Ureter (tissue), 1 donor: ENCODE measurements around the gene HOXA1. TPM values are rescaled to one million over a fixed set of nuclear protein-coding genes. Genes with fewer than 3 reads are reported as not detected.

ENCODE experiments used
- DNase-seq: peaks from one replicate; pipeline ENCODE4 v3.0.0-alpha.2; 2020; ENCODE audit warnings: low spot score
- total RNA-seq: library from RNA; stranded (reverse); gene quantifications from one replicate; pipeline ENCODE4 v1.2.4, GENCODE V29; 2023
- donor health status: DM: yes; HTN: yes; CAD: no.

The HOXA1 gene
- total RNA-seq, 1 donor from 2014 or later = 18.8 TPM

- DNase-seq = no peak
Measured at GRCh38 chr7:27131390-27131819, 35.6 kb upstream of the HOXA1 start.

GRCh38 chr7:27130540-27131389, 35.0 kb upstream of the HOXA1 start, which contains the start of gene HOXA4:
Gene HOXA4 (minus strand): TSS chr7:27130757. CDS start chr7:27130733, 24 bp downstream.
- peak; percentile 95 for DNase-seq

- DNase-seq = peak; percentile 55
Measured at GRCh38 chr7:27129729-27130539, 34.1 kb upstream of the HOXA1 start.

- DNase-seq = peak; percentile 42
Measured at GRCh38 chr7:27128776-27129728, 33.3 kb upstream of the HOXA1 start.

DNA sequence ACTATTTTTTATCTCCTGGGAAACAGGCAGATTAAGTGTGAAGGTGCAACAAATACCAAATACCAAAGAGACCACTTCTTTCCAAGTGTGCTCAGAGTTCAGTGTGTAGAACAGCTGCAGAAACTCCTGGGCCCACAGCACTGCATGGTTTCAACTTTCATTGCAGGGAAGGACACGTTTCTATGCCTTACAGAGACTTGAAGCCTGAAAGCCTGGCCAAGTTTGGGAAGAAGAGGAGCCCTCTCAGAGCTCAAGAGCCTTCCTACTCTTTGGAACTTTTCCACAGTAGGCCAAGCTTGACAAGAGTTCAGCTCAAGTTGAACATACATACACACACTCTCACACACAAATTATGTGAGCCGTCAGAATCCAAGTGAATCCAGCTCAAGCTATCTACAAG, 32.2 kb upstream of the HOXA1 start:
- no peak for DNase-seq

DNA sequence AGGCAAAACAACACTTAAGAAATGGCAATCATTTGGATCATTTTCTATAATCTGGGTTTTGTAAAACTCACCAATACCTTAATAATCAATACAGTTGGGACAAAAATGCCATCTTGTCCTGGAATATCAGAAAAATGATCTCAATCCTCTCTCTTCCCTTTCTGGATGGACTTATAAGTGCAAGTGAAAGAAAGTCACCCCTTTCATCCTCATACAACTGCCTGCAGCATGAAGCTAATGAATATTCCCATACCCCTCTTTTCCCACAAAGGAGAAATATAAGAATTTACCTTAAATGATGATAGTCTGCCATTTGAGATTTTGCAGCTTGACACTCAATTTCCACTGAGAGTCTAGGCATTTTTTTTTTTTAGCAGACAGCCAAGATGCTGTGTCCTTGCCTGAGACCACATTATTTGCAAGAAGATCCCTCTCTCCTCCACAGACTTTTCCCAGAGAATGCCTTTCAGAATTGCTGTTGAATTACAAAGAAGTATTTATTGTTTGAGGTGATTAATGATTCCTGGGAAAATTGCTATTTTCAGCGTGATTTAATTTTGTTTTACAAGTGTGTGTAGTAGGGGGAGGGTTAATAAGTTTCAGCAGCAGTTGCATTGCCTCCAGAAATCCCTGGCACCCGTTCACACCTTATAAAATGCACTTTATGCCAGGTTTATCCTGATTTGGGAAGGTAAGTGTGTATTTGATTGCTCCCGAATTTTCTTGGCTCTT, 31.0 kb upstream of the HOXA1 start:
- DNase-seq = no peak

GRCh38 chr7:27125986-27126394, 30.2 kb upstream of the HOXA1 start:
- no peak for DNase-seq

- no peak for DNase-seq
Measured at GRCh38 chr7:27124902-27125689, 29.3 kb upstream of the HOXA1 start.

GRCh38 chr7:27124096-27124901, 28.5 kb upstream of the HOXA1 start:
- no peak for DNase-seq

DNA sequence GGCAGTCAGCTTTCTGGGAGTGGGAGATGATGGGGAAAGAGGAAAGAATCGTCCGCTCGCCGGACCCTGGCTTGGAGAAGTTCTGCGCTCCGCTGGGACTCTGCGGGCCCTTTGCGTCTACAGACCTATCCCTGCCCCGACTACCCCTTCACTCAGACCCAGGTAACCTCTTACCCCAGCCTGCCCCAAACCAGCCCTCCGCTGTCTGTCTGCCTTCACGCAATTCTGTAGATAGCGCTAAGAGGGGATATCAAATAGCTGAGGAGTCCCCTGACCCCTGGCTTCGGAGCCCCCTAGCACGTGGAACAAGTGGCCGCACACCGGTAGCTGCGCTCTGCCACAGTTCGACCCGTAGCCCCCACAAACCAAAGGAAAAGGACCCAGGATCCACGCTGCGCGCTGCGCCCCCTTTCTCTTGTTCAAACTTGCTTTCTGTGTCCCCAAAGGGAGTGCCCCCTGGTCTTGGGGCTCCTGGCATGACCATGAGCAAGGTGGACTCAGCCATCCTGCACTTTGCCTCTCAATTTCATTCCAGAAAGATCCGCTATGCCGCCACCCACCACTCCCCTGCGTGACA, 27.8 kb upstream of the HOXA1 start:
- DNase-seq = no peak

- no peak for DNase-seq
Measured at GRCh38 chr7:27123007-27123476, 27.2 kb upstream of the HOXA1 start.

DNA sequence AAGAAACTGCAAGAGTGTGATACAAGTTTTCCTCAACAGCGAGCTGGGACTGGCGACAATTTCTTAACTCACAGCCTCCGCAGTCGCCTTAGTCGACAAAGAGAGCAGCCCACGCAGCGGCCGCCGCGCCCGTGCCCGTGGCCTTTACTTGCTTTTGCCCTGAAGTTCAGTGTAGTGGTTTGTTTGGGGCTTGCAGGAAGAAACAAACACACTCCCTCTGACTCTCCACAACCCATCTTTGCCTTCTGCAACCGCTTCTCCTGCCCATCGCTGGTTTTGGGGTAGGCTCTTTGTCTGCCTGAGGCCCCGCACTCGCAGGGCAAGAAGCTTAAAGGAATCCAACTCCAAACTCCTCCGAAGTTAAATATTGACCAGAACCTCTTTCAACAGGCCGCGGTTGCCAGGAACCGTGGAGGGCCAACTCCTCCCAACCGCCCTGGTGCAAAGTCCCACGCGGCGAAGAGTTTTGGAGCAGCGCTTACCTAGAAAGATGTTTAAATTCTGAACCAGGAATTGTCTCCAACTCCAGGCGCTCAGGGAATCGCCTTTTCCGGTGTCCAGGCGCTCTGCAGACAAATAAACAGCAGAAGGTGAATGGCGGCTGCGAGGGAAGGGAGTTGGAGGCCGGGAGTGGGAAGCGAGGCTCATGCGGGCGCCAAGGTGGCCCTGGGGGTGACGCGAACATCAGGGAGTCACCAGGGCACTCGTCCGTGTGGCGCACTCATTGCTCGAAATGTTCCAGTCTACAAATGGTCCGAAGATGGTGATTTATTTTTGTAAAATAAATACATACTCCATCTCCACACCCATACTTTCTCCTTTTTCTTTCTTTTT, 26.5 kb upstream of the HOXA1 start:
- no peak for DNase-seq

DNA sequence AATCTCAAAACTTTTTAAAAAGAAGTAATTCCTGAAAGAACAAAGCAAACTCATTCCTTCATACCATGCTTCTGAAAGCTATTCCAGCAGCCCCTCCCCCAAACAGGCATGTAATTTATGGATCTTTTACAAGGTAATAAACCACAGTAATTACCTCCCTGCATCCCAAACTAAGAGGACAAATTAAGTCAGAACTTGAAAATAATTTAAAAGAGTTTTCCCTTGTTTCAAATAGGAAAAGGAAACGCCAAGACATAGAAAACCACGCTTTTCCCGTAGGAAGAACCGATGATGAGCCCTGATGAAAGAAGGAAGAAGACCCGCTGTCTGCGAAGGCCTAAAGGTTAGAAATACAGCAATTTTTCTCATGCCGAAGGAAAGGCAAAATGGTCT, 25.9 kb upstream of the HOXA1 start:
- DNase-seq = no peak

DNA sequence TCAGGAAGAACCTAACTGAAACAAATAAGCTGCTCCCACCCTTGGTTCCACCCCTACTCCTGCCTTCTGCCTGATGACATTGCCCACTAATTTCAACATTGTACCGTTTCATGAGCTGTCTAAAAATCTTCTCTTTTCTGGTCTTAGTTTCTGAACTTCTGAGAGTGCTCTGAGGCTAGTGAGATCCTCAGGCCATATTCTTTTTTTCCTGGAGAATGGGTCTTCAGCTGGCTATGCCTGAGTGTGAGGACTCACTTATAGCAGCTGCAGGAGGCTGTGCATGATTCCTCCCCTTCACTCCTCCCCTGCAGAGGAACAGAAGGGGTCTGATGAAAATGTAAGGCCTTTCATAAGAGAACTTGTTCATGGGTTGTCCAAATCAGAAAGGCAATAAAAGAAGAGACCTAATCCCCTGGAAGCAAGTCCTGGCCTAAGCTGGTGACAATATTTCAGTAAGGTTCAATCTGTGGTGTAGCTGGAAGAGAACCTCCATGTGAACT, 23.7 kb upstream of the HOXA1 start:
- DNase-seq = no peak

- DNase-seq = no peak
Measured at GRCh38 chr7:27118580-27118979, 22.8 kb upstream of the HOXA1 start.

GRCh38 chr7:27117887-27118491, 22.2 kb upstream of the HOXA1 start:
- no peak for DNase-seq
